ENCODE measurements around the gene SLC35B1.

Gene SLC35B1

DNA sequence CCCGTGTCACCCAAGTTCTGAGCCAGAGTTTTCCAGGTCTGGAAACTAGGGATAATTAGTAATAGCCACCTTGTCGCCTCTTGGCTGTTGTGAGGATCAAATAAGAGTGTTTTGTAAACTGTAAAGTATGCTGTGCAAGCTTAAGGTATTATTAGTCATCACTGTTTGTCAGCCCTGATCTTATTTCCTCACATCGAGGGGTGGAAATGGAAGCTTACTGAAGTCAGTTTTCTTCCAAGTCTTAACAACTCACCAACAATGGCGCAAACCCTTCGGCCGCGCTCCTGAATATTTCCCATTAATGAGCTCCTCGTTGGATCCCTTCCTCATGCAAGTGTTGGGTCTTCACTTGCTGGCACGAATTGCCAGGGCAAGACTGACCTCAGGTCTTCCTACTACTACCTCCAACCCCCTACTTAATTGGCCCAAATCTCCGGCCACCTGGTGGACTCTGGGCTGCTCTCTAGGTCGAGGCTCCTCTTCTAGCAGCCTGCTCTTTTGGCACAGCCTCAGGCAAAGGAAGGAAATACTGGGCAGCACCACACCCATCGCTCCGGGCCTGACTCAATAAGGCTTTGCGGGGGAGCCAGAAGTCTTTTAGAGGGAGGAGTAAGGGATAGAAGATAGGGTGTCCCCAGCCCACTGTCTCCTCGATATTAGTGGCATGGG lies 885 bp upstream of the SLC35B1 start:
- no peak for DNase-seq (ENCODE audit: low read depth)

DNA sequence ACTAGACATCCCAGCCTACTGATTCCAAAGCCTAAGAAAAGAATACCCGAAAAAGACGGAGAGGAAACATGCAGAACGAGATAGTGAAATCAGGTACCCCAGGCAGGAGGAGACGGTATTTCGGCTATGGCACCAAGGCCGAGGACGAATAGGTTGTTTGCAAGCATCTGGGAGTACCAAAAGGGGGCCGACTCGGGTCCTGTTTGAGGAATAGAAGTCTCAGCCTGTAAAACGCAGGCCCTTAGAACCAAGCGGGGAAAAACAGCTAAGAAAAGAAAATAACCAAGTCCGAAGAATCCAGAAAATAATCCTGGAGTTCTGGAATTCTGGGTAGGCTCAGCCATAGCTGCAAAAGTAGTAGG lies 537 bp downstream of the SLC35B1 start:
- DNase-seq (ENCODE audit: low read depth), result peak; percentile 38
- TF ChIP-seq, protein P1, sequence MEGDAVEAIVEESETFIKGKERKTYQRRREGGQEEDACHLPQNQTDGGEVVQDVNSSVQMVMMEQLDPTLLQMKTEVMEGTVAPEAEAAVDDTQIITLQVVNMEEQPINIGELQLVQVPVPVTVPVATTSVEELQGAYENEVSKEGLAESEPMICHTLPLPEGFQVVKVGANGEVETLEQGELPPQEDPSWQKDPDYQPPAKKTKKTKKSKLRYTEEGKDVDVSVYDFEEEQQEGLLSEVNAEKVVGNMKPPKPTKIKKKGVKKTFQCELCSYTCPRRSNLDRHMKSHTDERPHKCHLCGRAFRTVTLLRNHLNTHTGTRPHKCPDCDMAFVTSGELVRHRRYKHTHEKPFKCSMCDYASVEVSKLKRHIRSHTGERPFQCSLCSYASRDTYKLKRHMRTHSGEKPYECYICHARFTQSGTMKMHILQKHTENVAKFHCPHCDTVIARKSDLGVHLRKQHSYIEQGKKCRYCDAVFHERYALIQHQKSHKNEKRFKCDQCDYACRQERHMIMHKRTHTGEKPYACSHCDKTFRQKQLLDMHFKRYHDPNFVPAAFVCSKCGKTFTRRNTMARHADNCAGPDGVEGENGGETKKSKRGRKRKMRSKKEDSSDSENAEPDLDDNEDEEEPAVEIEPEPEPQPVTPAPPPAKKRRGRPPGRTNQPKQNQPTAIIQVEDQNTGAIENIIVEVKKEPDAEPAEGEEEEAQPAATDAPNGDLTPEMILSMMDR (IDR thresholded peaks at IDR 0.05; ENCODE audit: low read depth, low read length), result no peak
- H3K4me3 ChIP-seq (ENCODE audit: low read depth, low read length), result peak overlapping the region; percentile 90

More for the DNA sequence above, 885 bp upstream of the SLC35B1 start:
- peak overlapping the region; percentile 51 for H3K4me3 ChIP-seq (ENCODE audit: low read depth, low read length)
- no peak; the same call in 1 of the 2 replicates for TF ChIP-seq MYC (IDR thresholded peaks at IDR 0.05; ENCODE audit: low read depth, low read length)
- TF ChIP-seq, protein P1 (IDR thresholded peaks at IDR 0.05; ENCODE audit: low read depth, low read length), result no peak
- TF ChIP-seq POLR2A (IDR thresholded peaks at IDR 0.05; ENCODE audit: extremely low read depth, insufficient read length), result no peak
- TF ChIP-seq, protein P2, sequence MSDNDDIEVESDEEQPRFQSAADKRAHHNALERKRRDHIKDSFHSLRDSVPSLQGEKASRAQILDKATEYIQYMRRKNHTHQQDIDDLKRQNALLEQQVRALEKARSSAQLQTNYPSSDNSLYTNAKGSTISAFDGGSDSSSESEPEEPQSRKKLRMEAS (IDR thresholded peaks at IDR 0.05; ENCODE audit: low read depth, low read length), result no peak

- H3K4me3 ChIP-seq (ENCODE audit: low read depth, low read length), result no peak overlapping the region
- no peak for DNase-seq (ENCODE audit: low read depth)
- no peak for TF ChIP-seq POLR2A (IDR thresholded peaks at IDR 0.05; ENCODE audit: extremely low read depth, insufficient read length)
Measured at GRCh38 chr17:49705254-49705653, 2.5 kb downstream of the SLC35B1 start.

- TF ChIP-seq MYC (IDR thresholded peaks at IDR 0.05; ENCODE audit: low read depth, low read length), result no peak
- TF ChIP-seq, protein P1 (IDR thresholded peaks at IDR 0.05; ENCODE audit: low read depth, low read length), result peak; percentile 57
- TF ChIP-seq, protein P2 (IDR thresholded peaks at IDR 0.05; ENCODE audit: low read depth, low read length), result no peak
- peak; percentile 54 for DNase-seq (ENCODE audit: low read depth)
- H3K4me3 ChIP-seq (ENCODE audit: low read depth, low read length), result no peak overlapping the region
Measured at GRCh38 chr17:49703557-49704277, 4.0 kb downstream of the SLC35B1 start.

- no peak for DNase-seq (ENCODE audit: low read depth)
- TF ChIP-seq POLR2A (IDR thresholded peaks at IDR 0.05; ENCODE audit: extremely low read depth, insufficient read length) (no peak), MYC (IDR thresholded peaks at IDR 0.05; ENCODE audit: low read depth, low read length) (no peak)
- TF ChIP-seq, protein P2 (IDR thresholded peaks at IDR 0.05; ENCODE audit: low read depth, low read length), result no peak
- TF ChIP-seq, protein P1 (IDR thresholded peaks at IDR 0.05; ENCODE audit: low read depth, low read length), result no peak
- H3K4me3 ChIP-seq (ENCODE audit: low read depth, low read length), result no peak overlapping the region
Measured at GRCh38 chr17:49700960-49701359, 6.8 kb downstream of the SLC35B1 start.

DNA sequence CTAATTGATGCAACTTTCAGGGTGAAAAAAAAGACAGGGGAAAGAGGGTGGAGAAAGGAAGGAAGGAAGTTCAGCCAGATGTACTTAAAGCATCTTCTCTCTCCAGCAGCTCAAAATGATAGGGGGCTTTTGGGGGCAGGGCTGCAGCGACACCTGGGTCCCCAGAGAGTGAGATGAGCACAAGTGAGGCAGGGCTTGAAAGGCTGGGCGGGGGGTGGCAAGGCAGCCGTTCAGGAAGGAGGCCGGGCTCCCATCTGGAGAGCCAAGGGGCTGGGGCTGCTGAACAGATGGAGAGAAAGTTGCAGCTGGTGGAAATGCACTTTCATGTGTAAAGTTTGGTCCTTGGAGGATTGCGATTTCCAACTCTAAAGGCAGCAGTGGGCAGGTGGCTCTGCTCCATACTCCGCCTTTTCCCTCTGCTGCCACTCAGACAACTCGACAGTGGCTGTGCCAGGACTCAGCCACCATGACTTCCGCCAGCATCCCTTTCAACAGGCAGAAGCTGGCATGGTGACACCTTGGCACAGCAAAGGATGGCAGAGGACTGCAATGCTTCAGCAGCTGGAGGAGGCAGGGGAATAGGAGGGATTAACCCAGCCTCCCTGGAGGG lies 7.7 kb downstream of the SLC35B1 start:
- TF ChIP-seq, protein P2 (IDR thresholded peaks at IDR 0.05; ENCODE audit: low read depth, low read length), result no peak
- no peak for TF ChIP-seq POLR2A (IDR thresholded peaks at IDR 0.05; ENCODE audit: extremely low read depth, insufficient read length)
- TF ChIP-seq, protein P1 (IDR thresholded peaks at IDR 0.05; ENCODE audit: low read depth, low read length), result no peak
- no peak for TF ChIP-seq MYC (IDR thresholded peaks at IDR 0.05; ENCODE audit: low read depth, low read length)
- no peak overlapping the region for H3K4me3 ChIP-seq (ENCODE audit: low read depth, low read length)

More for the DNA sequence above, 7.7 kb downstream of the SLC35B1 start:
- no peak for DNase-seq (ENCODE audit: low read depth)
